ENCODE results near the gene TSSK3.

TSSK3 gene

GRCh38 chr1:32332290-32333079 lies 29.9 kb upstream of the TSSK3 start:
- Histone ChIP-seq H3K4me2 (ENCODE audit: low read length) (peak overlapping the region; percentile 33), H3K9ac (ENCODE audit: low read length) (no peak overlapping the region), H2AK5ac (ENCODE audit: low read length) (peak overlapping the region; percentile 49), H2AFZ (ENCODE audit: insufficient read depth, low read length, poor library complexity) (no peak overlapping the region), H2BK12ac (ENCODE audit: low read length) (peak overlapping the region; percentile 15), H2BK120ac (ENCODE audit: insufficient read depth, low read length, poor library complexity) (no peak overlapping the region), H3K18ac (ENCODE audit: low read length) (peak overlapping the region; percentile 76), H3K27me3 (ENCODE audit: insufficient read depth, low read length) (no peaks in the 10 kb centered on the region), H3K4ac (ENCODE audit: low read depth, low read length) (peak overlapping the region; percentile 28), H3K23ac (ENCODE audit: low read length) (no peak overlapping the region), H3K79me2 (ENCODE audit: control insufficient read depth, insufficient read depth, low read length, poor library complexity) (peaks cover 16% of the 10 kb centered on the region), H3K4me3 (ENCODE audit: low read depth, low read length) (no peak overlapping the region), H3K79me1 (ENCODE audit: low read length) (peaks cover 20% of the 10 kb centered on the region), H2BK5ac (ENCODE audit: low read depth, low read length, poor library complexity) (peak overlapping the region; percentile 67), H4K12ac (ENCODE audit: low read depth, low read length) (no peak overlapping the region), H3K9me3 (ENCODE audit: insufficient read depth, low read depth, low read length) (no peaks in the 10 kb centered on the region), H3K27ac (ENCODE audit: low read depth, low read length) (peak overlapping the region; percentile 82), H3K36me3 (ENCODE audit: control insufficient read depth in 1 of 2, insufficient read depth in 2 of 2, low read length in 2 of 2) (peaks cover 39 to 60% of the 10 kb centered on the region in 2 experiments), H3K4me1 (ENCODE audit: control insufficient read depth in 1 of 2, insufficient read depth in 2 of 2, low read length in 2 of 2) (peaks cover 34 to 38% of the 10 kb centered on the region in 2 experiments), H4K8ac (ENCODE audit: low read depth, low read length) (peak overlapping the region; percentile 61), H4K91ac (ENCODE audit: low read depth, low read length) (peak overlapping the region; percentile 53), H3K14ac (ENCODE audit: low read length) (peak overlapping the region; percentile 17)
- no CpG with 5 or more reads among the region's 3 CpGs for WGBS (ENCODE audit: extremely low coverage, insufficient coverage, insufficient read length)
- DNase-seq, result peak; percentile 66 to 73

GRCh38 chr1:32333251-32333963 lies 28.9 kb upstream of the TSSK3 start:
- H3K18ac ChIP-seq (ENCODE audit: low read length), result no peak overlapping the region
- H2BK5ac ChIP-seq (ENCODE audit: low read depth, low read length, poor library complexity), result no peak overlapping the region
- H4K8ac ChIP-seq (ENCODE audit: low read depth, low read length), result no peak overlapping the region
- no peak overlapping the region for H3K4me3 ChIP-seq (ENCODE audit: low read depth, low read length)
- peaks cover 16% of the 10 kb centered on the region for H3K79me2 ChIP-seq (ENCODE audit: control insufficient read depth, insufficient read depth, low read length, poor library complexity)
- H3K27ac ChIP-seq (ENCODE audit: low read depth, low read length), result no peak overlapping the region
- no peaks in the 10 kb centered on the region for H3K27me3 ChIP-seq (ENCODE audit: insufficient read depth, low read length)
- H3K79me1 ChIP-seq (ENCODE audit: low read length), result peaks cover 20% of the 10 kb centered on the region
- WGBS (ENCODE audit: extremely low coverage, insufficient coverage, insufficient read length), result no CpG with 5 or more reads among the region's 3 CpGs
- H3K36me3 ChIP-seq (ENCODE audit: control insufficient read depth in 1 of 2, insufficient read depth in 2 of 2, low read length in 2 of 2), result peaks cover 37 to 55% of the 10 kb centered on the region in 2 experiments
- no peak overlapping the region for H3K23ac ChIP-seq (ENCODE audit: low read length)
- no peak for DNase-seq
- no peak overlapping the region for H3K9ac ChIP-seq (ENCODE audit: low read length)
- H3K4me1 ChIP-seq (ENCODE audit: control insufficient read depth in 1 of 2, insufficient read depth in 2 of 2, low read length in 2 of 2), result peaks cover 44 to 46% of the 10 kb centered on the region in 2 experiments
- H3K9me3 ChIP-seq (ENCODE audit: insufficient read depth, low read depth, low read length), result no peaks in the 10 kb centered on the region
- H4K91ac ChIP-seq (ENCODE audit: low read depth, low read length), result no peak overlapping the region
- no peak overlapping the region for H2AFZ ChIP-seq (ENCODE audit: insufficient read depth, low read length, poor library complexity)
- peak overlapping the region; percentile 25 for H3K4me2 ChIP-seq (ENCODE audit: low read length)
- no peak overlapping the region for H2AK5ac ChIP-seq (ENCODE audit: low read length)
- H3K4ac ChIP-seq (ENCODE audit: low read depth, low read length), result no peak overlapping the region
- H2BK12ac ChIP-seq (ENCODE audit: low read length), result no peak overlapping the region
- H2BK120ac ChIP-seq (ENCODE audit: insufficient read depth, low read length, poor library complexity), result no peak overlapping the region
- H3K14ac ChIP-seq (ENCODE audit: low read length), result no peak overlapping the region
- no peak overlapping the region for H4K12ac ChIP-seq (ENCODE audit: low read depth, low read length)

GRCh38 chr1:32334274-32334861 lies 28.0 kb upstream of the TSSK3 start:
- WGBS (ENCODE audit: extremely low coverage, insufficient coverage, insufficient read length), result no CpG with 5 or more reads among the region's 9 CpGs
- H2BK12ac ChIP-seq (ENCODE audit: low read length), result no peak overlapping the region
- H3K4me2 ChIP-seq (ENCODE audit: low read length), result peak overlapping the region; percentile 76

GRCh38 chr1:32334864-32335534 lies 27.3 kb upstream of the TSSK3 start:
- peak in 1 of 2 donors; percentile 54 for DNase-seq
- Histone ChIP-seq H3K9me3 (ENCODE audit: insufficient read depth, low read depth, low read length) (no peaks in the 10 kb centered on the region), H2AK5ac (ENCODE audit: low read length) (no peak overlapping the region), H3K27ac (ENCODE audit: low read depth, low read length) (peak overlapping the region; percentile 73), H3K4me3 (ENCODE audit: low read depth, low read length) (peak overlapping the region; percentile 96), H2AFZ (ENCODE audit: insufficient read depth, low read length, poor library complexity) (no peak overlapping the region), H2BK12ac (ENCODE audit: low read length) (no peak overlapping the region), H3K4me2 (ENCODE audit: low read length) (peak overlapping the region; percentile 76), H3K4ac (ENCODE audit: low read depth, low read length) (peak overlapping the region; percentile 87), H3K27me3 (ENCODE audit: insufficient read depth, low read length) (no peaks in the 10 kb centered on the region), H4K12ac (ENCODE audit: low read depth, low read length) (no peak overlapping the region), H4K8ac (ENCODE audit: low read depth, low read length) (no peak overlapping the region), H3K23ac (ENCODE audit: low read length) (no peak overlapping the region), H3K79me2 (ENCODE audit: control insufficient read depth, insufficient read depth, low read length, poor library complexity) (peaks cover 16% of the 10 kb centered on the region), H4K91ac (ENCODE audit: low read depth, low read length) (peak overlapping the region; percentile 95), H3K14ac (ENCODE audit: low read length) (peak overlapping the region; percentile 50), H3K79me1 (ENCODE audit: low read length) (peaks cover 32% of the 10 kb centered on the region), H2BK120ac (ENCODE audit: insufficient read depth, low read length, poor library complexity) (no peak overlapping the region), H3K4me1 (ENCODE audit: control insufficient read depth in 1 of 2, insufficient read depth in 2 of 2, low read length in 2 of 2) (peaks cover 56 to 62% of the 10 kb centered on the region in 2 experiments), H2BK5ac (ENCODE audit: low read depth, low read length, poor library complexity) (peak overlapping the region; percentile 8), H3K9ac (ENCODE audit: low read length) (peak overlapping the region; percentile 96), H3K36me3 (ENCODE audit: control insufficient read depth in 1 of 2, insufficient read depth in 2 of 2, low read length in 2 of 2) (peaks cover 30 to 41% of the 10 kb centered on the region in 2 experiments), H3K18ac (ENCODE audit: low read length) (peak overlapping the region; percentile 37)
- WGBS (ENCODE audit: extremely low coverage, insufficient coverage, insufficient read length), result no CpG with 5 or more reads among the region's 46 CpGs

More at GRCh38 chr1:32334274-32334861, 28.0 kb upstream of the TSSK3 start:
- Histone ChIP-seq H2BK5ac (ENCODE audit: low read depth, low read length, poor library complexity) (no peak overlapping the region), H3K79me1 (ENCODE audit: low read length) (peaks cover 28% of the 10 kb centered on the region), H3K27ac (ENCODE audit: low read depth, low read length) (no peak overlapping the region), H2AFZ (ENCODE audit: insufficient read depth, low read length, poor library complexity) (no peak overlapping the region), H3K4ac (ENCODE audit: low read depth, low read length) (peak overlapping the region; percentile 87), H3K23ac (ENCODE audit: low read length) (no peak overlapping the region), H4K12ac (ENCODE audit: low read depth, low read length) (no peak overlapping the region), H3K18ac (ENCODE audit: low read length) (no peak overlapping the region), H3K14ac (ENCODE audit: low read length) (no peak overlapping the region), H2AK5ac (ENCODE audit: low read length) (no peak overlapping the region), H3K9ac (ENCODE audit: low read length) (peak overlapping the region; percentile 96), H3K79me2 (ENCODE audit: control insufficient read depth, insufficient read depth, low read length, poor library complexity) (peaks cover 16% of the 10 kb centered on the region), H4K91ac (ENCODE audit: low read depth, low read length) (no peak overlapping the region), H3K27me3 (ENCODE audit: insufficient read depth, low read length) (no peaks in the 10 kb centered on the region), H4K8ac (ENCODE audit: low read depth, low read length) (no peak overlapping the region), H3K4me1 (ENCODE audit: control insufficient read depth in 1 of 2, insufficient read depth in 2 of 2, low read length in 2 of 2) (peaks cover 51 to 56% of the 10 kb centered on the region in 2 experiments), H3K9me3 (ENCODE audit: insufficient read depth, low read depth, low read length) (no peaks in the 10 kb centered on the region), H2BK120ac (ENCODE audit: insufficient read depth, low read length, poor library complexity) (no peak overlapping the region), H3K36me3 (ENCODE audit: control insufficient read depth in 1 of 2, insufficient read depth in 2 of 2, low read length in 2 of 2) (peaks cover 34 to 46% of the 10 kb centered on the region in 2 experiments), H3K4me3 (ENCODE audit: low read depth, low read length) (peak overlapping the region; percentile 96)
- no peak for DNase-seq

Measured in trophoblast cell (in vitro differentiated cells and primary cell).